Right atrium auricular region (tissue), 2 donors: ENCODE measurements around the gene HSF5. TPM values are rescaled to one million over a fixed set of nuclear protein-coding genes. Genes with fewer than 3 reads are reported as not detected.
A peak's percentile ranks its signal among the peaks of the same experiment; 100 is the strongest.

Experiments
- DNase-seq: peaks from one replicate; pipeline ENCODE4 v3.0.0-alpha.2; 2019; ENCODE audit warnings: low spot score
- H3K27ac ChIP-seq, 2 donors: fragments of 200-600 bp; sonication (generic); 1 replicate in 1 of 2; 2 replicates in 1 of 2; pipeline ENCODE4 v1.5.1; 2016 to 2019
- H3K27me3 ChIP-seq, 2 donors: fragments of 200-600 bp; sonication (generic); one replicate each; pipeline versions ENCODE4 v1.5.1 to v1.6.0; 2017 to 2019
- H3K36me3 ChIP-seq: fragments of 200-600 bp; sonication (generic); one replicate; pipeline ENCODE4 v1.5.1; 2016
- H3K4me1 ChIP-seq, 2 donors: fragments of 200-600 bp; sonication (generic); one replicate each; pipeline versions ENCODE4 v1.5.1 to v1.6.0; 2017 to 2019
- H3K4me3 ChIP-seq, 2 donors: fragments of 200-600 bp; sonication (generic); 1 replicate in 1 of 2; 2 replicates in 1 of 2; pipeline ENCODE4 v1.5.1; 2017 to 2019; ENCODE audit warnings: mild to moderate bottlenecking in 1 of 2, moderate library complexity in 1 of 2
- H3K9me3 ChIP-seq, 2 donors: fragments of 200-600 bp; sonication (generic); one replicate each; pipeline ENCODE4 v1.5.1; 2019
- CTCF ChIP-seq, 2 donors: fragments of 200-600 bp; sonication (generic); IDR thresholded peaks; one replicate each; pipeline ENCODE4 v1.5.1; 2019; ENCODE audit warnings: antibody characterized with exemption in 2 of 2
- total RNA-seq, 2 donors: library from RNA; depleted of rRNA; stranded (reverse); fragments of >200 nt; gene quantifications; one replicate each; pipeline ENCODE4 v1.1.0, GENCODE V29; 2016

Gene HSF5
- total RNA-seq, 2 donors from 2014 or later = 0.08 TPM; not detected in 1

- TF ChIP-seq CTCF (IDR thresholded peaks at IDR 0.05) = no peak
- no peaks in the 10 kb centered on the region for H3K36me3 ChIP-seq
- DNase-seq = no peak
- peaks cover 0 to 47% of the 10 kb centered on the region in 2 donors for H3K4me1 ChIP-seq
- no peak overlapping the region for H3K4me3 ChIP-seq
- H3K27ac ChIP-seq = no peak overlapping the region
- H3K27me3 ChIP-seq = no peaks in the 10 kb centered on the region
- H3K9me3 ChIP-seq = no peaks in the 10 kb centered on the region
Observed at GRCh38 chr17:58521680-58522079, 33.5 kb upstream of the HSF5 start.

DNA sequence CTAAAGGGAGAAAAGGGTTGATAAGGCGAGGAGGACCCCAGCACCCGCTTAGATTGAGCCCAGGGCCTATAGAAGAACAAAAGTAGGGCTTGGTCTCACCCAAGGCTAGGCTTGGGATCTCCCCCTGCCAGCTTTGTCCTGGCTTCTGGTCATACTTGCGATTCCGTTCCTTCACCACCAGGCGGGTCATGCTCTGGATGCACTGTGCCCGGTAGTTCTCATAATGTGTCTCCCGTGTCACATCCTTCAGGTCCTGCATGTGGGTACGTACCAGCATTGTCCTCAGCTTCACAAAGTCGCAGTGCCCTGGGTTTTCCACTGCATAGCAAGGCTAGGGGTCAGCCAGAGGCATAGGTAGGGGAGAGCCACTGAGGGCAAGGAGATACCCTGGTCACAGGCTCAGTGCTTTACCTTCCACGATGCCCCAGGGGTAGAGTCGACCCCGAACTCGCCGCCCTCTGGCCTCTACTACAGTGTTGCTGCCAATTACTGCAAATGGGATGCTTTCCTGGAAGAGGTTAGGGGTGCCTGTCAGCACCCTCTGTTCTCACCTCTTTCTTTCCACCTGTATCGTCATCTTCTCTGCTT is 32.7 kb upstream of the HSF5 start:
- H3K27me3 ChIP-seq = no peaks in the 10 kb centered on the region
- H3K9me3 ChIP-seq = no peaks in the 10 kb centered on the region
- no peak overlapping the region for H3K4me3 ChIP-seq
- H3K36me3 ChIP-seq = no peaks in the 10 kb centered on the region
- no peak overlapping the region for H3K27ac ChIP-seq
- peaks cover 0 to 47% of the 10 kb centered on the region in 2 donors for H3K4me1 ChIP-seq
- TF ChIP-seq CTCF (IDR thresholded peaks at IDR 0.05) = peak in 1 of 2 donors; percentile 37
- DNase-seq = no peak

- DNase-seq = peak; percentile 100
- Histone ChIP-seq H3K4me1 (peaks cover 0 to 57% of the 10 kb centered on the region in 2 donors), H3K36me3 (no peaks in the 10 kb centered on the region), H3K27ac (peak overlapping the region; percentile 94 to 99), H3K9me3 (no peaks in the 10 kb centered on the region), H3K27me3 (no peaks in the 10 kb centered on the region), H3K4me3 (peak overlapping the region; percentile 63 to 76)
- TF ChIP-seq CTCF (IDR thresholded peaks at IDR 0.05) = no peak
Observed at GRCh38 chr17:58517928-58518609, 29.9 kb upstream of the HSF5 start.

DNA sequence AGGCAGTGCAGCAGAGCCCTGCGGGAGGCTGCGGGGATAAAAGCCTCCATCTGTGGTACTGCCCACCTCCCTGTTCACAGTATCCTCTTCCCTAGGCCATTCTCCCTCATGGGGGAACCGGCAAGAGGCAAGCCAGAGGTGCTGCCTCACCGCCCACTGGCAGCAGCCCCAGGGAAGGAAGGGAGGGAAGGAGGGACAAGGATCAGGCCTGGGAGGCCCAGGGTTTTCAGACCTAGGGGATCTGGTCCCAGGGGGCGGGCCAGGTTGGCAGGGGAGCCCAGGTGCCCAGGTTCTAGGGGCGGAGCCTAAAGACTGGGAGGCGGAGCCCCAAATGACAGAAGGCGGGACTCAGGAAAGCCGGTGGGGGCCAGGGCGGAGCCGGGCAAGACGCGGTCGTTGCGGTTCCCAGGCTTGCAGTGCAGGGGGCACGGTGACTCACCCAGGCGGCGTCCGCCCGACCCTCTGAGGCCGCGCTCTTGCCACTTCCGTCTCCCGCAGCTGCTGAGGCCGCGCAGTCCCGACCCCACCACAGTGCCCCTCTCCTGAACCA is 29.2 kb upstream of the HSF5 start:
- H3K36me3 ChIP-seq = peaks cover 3% of the 10 kb centered on the region
- no peaks in the 10 kb centered on the region for H3K9me3 ChIP-seq
- H3K27me3 ChIP-seq = no peaks in the 10 kb centered on the region
- H3K4me1 ChIP-seq = peaks cover 0 to 62% of the 10 kb centered on the region in 2 donors
- TF ChIP-seq CTCF (IDR thresholded peaks at IDR 0.05) = no peak
- DNase-seq = no peak
- peak overlapping the region; percentile 63 to 76 for H3K4me3 ChIP-seq
- H3K27ac ChIP-seq = peak overlapping the region; percentile 94 to 99

DNA sequence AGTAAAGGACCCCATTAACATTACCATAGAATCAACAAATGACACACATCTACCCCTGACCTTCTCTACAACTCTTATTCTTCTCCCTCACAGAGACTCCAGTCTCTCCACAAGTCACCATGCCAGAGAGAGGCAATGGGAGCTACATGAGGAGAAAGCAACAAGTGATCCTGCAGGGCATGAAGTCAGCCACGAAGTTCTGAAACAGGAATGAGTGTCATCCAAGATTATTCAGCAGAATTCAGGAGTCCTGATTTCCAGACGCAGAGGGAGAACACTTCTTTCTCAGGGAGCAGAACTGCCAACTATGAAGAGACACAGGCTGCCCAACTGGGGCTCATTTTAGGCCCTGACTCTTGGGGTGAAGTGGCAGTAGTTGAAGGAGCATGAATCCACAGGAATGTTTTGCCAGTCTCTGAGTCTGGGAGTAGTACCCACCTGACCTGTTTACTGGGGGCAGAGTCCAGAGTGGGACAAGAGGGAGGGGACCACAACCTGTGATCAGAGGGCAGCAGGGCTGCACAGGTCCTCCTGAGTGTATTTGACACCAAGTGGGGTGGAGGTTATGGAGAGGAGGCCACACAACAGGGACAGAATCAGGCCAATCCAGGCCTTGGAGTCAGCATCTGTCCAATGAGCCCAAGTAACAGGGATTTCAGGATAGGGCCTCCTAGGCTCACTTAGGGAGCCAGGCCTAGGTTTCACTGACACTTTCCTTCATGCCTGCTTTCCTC is 28.6 kb upstream of the HSF5 start:
- H3K27ac ChIP-seq = peak overlapping the region; percentile 94 to 99
- no peak for DNase-seq
- H3K4me1 ChIP-seq = peaks cover 0 to 62% of the 10 kb centered on the region in 2 donors
- H3K9me3 ChIP-seq = no peaks in the 10 kb centered on the region
- H3K4me3 ChIP-seq = peak overlapping the region; percentile 63 to 76
- H3K36me3 ChIP-seq = peaks cover 4% of the 10 kb centered on the region
- no peak for TF ChIP-seq CTCF (IDR thresholded peaks at IDR 0.05)
- H3K27me3 ChIP-seq = no peaks in the 10 kb centered on the region
